Stimulated activated CD4-positive, alpha-beta T cell treated with anti-CD3 and anti-CD28 coated beads, Interleukin-2, amount 100 ng/mL, for 48 hours (primary cell): ENCODE data around the gene MLLT10.

Source experiments
- DNase-seq, 2 donors: peaks; one replicate each; pipeline ENCODE4 v3.0.0-alpha.2; 2020

MLLT10 gene

DNA sequence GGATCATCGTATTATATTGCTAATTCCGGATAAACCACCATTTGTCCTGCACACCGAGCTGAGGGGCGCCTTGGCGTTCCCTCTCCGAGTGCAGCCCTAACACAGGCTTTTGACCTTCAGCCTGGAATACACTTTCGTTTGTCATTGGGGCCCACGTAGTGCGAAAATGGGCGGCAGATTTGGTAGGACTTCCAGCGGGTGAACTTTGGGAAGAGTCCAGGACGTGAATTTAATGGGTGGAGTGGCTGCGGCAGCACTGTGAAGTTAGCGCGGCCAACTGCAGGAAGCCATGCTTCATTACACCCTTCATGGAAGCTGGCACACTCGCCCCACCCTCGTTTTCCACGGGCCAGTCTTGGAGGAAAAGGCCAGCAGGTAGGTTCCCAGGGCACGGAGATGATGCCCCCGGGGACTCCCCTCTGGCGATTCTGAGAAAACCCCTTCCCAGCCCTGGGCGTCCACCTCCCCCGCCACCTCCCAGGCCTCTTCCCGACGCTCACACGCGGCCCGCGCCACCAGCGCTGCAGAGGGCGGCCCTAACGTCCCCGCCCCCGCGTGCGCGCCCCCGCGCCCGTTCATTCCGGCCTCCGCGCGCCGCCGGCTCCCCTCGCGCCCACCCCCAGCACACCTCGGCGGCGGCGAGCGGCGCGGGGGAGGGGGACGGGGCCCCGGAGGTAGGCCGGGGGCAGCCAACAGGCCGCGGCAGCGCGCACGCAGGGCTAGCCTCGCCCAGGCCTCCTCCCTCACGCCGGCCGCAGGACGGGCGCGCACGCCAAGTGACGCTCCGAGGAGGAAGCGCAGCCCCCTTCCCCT, at the start of gene MLLT10:
Gene MLLT10, plus strand, starts transcription at position 766 of the 813 bp plus-strand sequence. CDS start 413 bp downstream, outside the sequence.
- peak; percentile 78 to 87 for DNase-seq

DNA sequence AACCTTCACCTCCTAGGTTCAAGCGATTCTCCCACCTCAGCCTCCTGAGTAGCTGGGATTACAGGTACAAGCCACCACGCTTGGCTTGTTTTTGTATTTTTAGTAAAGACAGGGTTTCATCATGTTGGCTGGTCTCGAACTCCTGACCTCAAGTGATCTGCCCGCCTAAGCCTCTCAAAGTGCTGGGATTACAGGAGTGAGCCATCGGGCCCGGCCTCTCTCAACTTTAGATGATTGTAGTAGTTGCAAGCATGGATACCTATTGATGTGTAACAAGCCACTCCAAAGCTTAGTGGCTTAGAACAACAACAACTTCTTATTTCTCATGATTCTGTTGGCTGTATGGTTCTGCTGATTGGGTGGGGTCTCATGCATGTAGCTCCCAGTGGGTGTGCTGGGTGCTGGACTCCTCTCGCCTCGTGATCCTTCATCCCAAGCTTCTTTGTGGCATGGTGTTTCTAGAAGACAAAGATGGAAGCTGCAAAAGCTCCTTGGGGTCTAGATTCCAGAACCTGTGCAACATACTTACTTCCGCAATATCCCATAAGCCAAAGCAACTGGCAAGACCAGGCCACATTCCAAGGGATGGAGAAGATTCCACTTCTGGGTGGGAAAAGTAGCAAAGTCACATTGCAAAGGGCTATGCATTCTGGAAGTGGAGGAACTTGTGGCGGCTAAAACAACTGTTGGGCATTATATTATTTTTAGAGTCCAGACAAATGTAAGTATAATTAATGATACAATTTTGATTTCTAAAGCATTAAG, 46.4 kb upstream of the MLLT10 start:
- no peak for DNase-seq

GRCh38 chr10:21488246-21488956, 45.6 kb upstream of the MLLT10 start:
- DNase-seq: no peak

- DNase-seq: no peak
Observed at GRCh38 chr10:21488957-21489446, 45.0 kb upstream of the MLLT10 start.

DNA sequence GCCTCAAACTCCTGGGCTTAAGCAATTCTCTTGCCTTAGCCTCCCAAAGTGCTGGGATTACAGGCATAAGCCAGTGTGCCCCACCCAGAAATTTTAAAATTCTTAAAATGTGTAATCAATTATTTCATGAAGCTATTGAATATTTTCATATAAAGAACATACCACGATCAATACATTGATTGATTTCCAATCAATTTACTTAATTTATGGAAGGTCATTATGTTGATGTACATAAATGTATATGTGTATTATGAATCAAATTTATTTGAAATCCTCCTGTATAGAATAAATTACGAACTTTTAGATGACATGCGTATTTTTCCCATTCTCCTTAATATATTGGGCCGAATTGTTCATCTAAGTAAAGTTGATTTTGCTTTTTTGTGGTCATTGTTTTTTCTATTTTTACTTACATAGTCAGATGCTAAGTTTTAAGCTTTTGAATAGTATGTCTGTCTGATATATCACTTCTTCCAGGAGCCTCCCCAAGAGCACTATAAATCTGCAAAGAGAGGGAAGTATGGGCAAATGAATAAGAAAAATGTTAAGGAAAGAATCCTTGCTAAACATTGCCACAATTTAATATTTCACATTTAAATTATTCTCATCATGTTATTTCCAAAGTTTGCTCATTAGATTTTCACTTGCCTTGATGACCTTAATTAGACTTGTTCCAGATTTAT, 43.9 kb upstream of the MLLT10 start:
- no peak for DNase-seq

DNA sequence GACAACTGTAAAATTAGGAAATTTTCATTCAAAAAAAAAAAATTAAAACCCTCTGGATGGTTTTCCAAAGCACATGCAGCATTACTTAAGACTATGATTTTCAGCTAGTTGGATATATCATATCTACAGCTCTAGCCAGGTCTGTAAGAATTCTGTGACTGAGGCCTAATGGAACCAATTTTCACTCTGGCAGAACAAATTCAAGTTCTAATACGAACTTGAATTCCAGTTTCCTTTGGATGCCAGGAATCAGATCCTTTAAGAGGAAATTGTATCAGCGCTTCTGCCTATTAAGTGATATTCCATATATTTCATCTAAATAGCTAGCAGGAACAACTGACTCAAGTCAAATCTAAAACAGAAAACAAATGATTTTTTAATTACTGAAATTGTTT, 43.3 kb upstream of the MLLT10 start:
- no peak for DNase-seq

GRCh38 chr10:21492421-21492820, 41.6 kb upstream of the MLLT10 start:
- no peak for DNase-seq

DNA sequence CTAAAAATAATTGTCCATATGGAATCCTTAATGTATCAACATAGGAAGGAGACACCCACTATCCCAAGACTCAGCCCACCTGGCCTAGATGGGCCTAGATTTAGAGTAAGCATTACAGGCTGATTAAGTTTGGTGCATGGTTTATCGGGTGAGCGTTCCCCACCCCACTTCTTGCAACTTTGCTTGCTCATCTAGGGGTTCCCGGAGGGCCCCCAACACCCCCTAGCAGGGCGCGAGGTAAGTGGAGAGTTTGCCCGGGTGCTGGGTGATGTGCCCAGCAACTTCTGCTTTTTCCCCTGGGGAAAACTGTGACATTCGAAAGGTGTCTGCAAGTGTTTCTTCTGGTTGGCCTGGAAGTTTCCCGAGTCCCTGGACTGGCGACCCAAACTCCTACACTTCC, 40.2 kb upstream of the MLLT10 start:
- no peak for DNase-seq

GRCh38 chr10:21494191-21495001, 39.6 kb upstream of the MLLT10 start:
- DNase-seq: peak in 1 of 2 donors; percentile 19

GRCh38 chr10:21495002-21495751, 38.9 kb upstream of the MLLT10 start:
- no peak for DNase-seq

DNA sequence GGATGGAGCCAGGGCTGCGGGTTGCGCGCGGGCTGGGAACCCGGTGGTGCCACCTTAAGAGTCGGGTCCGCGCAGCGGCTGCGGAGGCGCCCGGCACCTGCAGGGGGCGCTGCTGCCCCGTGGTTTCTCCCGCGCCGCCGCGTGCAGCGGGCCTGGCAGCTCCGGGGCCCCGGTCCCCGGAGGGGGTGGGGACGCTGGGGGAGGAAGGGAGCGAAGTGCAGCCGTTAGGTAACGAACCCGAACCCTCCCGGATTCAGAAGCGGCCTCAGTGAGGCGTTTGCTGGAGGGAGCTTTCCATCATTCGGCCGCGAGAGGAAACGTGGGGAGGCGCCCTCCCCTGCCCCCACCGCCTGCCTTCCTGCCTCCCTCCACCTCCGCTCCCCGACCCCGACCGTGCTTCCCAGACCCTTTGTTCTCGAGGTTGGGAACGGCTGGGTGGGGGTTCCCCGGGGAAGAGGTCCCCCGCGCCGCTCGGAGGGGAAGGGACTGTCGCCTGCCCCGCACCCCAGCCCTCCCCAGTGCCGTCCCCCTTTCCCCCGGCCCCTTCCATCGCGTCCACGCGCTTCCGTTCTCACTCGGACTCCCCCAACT, 38.2 kb upstream of the MLLT10 start:
- peak; percentile 89 to 95 for DNase-seq

DNA sequence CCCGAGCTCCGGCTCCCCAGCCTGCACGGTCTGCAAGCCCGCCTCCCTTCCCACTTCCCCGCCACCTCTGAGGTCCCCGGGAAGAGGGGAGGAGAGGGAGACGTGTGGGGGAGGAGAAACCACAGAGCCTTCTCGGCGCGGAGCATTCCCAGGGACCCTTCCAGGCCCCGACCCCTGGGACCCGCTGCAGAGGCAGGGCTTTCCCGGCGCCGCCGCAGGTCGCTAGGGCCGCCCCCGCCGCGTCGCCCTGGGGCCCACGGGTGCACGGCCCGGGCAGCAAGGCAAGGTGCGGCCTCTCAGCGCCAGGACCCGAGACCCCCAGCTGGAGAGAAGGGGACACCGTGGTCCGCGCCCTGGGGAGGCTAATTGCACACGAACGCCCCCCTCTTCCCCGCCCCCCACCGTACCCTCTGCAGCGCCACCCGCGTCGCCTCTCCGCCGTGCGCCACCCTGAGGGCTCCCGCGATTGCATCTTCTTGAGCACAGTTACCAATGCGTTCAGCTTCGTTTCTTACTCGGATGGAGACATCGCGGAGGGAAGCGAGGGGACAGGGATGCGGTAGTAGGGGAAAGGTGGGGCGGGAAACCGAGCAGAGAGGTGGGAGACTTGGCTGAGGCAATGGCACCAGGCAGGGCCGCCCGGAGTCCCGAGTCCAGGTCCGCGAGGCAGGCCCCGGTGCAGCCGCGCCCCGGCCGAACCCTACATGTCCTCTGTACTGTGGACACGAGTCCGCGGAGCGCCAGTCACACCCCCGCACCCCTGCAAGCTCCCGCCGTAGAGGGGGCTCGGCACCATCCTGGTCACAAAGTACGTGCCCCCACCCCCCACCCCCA, 37.5 kb upstream of the MLLT10 start:
- DNase-seq: peak in 1 of 2 donors; percentile 35

DNA sequence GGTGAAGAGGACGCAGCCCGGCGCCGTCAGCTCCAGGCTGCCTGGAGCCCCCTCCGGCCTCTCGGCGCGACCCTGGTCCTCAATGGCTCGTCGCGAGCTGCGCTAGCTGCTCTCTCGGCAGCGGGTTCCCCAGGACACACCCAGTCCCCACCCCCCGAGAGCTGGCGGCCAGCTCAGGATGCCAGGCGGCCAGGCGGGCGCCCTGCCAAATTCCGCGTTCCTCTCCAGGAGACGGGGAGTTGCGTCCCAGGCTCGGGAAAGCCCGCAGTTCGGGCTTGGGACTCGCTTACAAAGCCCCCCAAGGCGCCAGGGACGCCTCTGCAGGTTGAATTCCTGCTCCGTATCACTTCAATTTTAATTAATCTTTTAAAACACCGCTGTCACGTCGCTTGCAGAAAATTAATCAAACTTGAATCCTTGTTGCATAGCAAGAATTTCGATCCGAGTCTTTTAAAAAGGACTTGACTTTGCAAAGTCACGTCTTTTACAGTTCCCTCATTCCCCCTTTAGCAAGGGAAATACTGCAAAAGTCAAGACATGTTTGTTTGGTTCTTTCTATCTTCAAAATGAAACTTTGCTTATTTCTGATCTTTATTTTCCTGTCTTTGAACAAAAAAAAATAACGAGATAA, 36.7 kb upstream of the MLLT10 start:
- DNase-seq: peak in 1 of 2 donors; percentile 34

DNA sequence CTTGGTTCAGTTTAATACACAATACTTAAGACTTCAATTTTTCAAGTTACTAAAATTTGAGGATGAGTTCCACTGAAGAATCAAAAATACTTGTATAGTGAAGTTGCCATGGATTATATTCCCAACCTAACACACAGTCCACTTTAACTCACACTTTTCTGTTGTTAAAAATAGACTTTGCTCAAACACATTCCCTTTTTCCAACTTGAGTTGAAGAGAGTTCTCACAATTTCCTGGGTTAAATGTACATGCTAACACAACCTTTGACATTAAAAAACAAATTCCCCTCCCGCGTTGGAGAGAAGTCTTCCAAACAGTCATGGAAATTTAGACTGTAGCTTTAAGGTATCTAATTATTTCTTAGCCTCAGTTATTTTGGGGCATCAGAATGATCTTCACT, 35.7 kb upstream of the MLLT10 start:
- DNase-seq: no peak

GRCh38 chr10:21498986-21499385, 35.0 kb upstream of the MLLT10 start:
- no peak for DNase-seq

- no peak for DNase-seq
Observed at GRCh38 chr10:21499701-21500577, 34.1 kb upstream of the MLLT10 start.

GRCh38 chr10:21500578-21500910, 33.5 kb upstream of the MLLT10 start:
- DNase-seq: no peak

DNA sequence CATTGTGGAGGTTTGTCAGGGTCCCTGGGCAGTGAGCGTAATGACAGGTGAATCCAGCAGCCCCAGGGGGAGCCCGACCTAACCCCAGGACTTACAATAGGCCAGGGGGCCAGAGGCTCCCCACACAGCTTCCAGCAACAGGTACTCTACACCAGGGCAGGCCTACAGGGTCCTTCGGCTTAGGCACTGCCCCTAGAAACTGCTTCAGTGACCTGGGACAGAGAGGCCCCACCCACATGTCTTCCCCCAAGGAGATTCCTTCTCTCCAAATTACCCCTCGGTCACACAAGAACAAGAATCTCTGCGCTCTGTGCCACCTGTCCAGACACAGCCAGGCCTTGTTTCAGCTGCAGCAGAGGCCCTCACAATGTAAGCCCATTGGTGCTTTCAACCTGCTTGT, 32.9 kb upstream of the MLLT10 start:
- no peak for DNase-seq
